Panc1 (cell line): ENCODE measurements around the gene ITPRIPL2.

Source experiments
- POLR2AphosphoS5 ChIP-seq: IDR thresholded peaks from 2 replicates; pipeline ENCODE4 v1.6.1; 2012; ENCODE audit warnings: mild to moderate bottlenecking, low read depth, low read length, moderate library complexity
- TCF7L2 ChIP-seq: IDR thresholded peaks from 2 replicates; pipeline ENCODE4 v1.6.1; 2011; ENCODE audit warnings: mild to moderate bottlenecking, low read depth, low read length, inconsistent platforms
- TF ChIP-seq, protein P1 (sequence below): fragments of 450-650 bp; IDR thresholded peaks from 2 replicates; pipeline ENCODE4 v1.5.1; 2017; ENCODE audit warnings: mild to moderate bottlenecking

DNA sequence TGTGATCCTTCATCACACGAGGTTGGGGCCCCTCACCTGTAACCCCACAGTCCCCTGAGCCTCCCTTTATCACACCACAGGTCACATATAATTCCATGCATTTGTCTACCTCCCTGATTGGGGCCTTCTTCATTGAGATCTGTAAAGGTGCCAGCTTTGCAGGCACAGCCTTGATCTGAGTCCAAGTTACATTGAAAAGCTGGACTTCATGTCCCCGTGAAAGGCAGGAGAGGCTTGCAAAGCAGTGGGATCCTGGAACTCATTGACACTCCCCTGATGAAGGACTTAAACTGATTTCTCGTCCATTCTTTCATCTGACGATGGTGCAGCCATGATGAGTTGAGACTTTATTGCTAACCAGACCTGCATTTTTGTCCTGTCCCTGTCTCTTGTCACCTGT lies 50.5 kb downstream of the ITPRIPL2 start:
- TF ChIP-seq TCF7L2 (no peak), POLR2AphosphoS5 (no peak)
- TF ChIP-seq, protein P1, sequence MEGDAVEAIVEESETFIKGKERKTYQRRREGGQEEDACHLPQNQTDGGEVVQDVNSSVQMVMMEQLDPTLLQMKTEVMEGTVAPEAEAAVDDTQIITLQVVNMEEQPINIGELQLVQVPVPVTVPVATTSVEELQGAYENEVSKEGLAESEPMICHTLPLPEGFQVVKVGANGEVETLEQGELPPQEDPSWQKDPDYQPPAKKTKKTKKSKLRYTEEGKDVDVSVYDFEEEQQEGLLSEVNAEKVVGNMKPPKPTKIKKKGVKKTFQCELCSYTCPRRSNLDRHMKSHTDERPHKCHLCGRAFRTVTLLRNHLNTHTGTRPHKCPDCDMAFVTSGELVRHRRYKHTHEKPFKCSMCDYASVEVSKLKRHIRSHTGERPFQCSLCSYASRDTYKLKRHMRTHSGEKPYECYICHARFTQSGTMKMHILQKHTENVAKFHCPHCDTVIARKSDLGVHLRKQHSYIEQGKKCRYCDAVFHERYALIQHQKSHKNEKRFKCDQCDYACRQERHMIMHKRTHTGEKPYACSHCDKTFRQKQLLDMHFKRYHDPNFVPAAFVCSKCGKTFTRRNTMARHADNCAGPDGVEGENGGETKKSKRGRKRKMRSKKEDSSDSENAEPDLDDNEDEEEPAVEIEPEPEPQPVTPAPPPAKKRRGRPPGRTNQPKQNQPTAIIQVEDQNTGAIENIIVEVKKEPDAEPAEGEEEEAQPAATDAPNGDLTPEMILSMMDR = no peak
